ENCODE measurements around the gene NKX1-1. TPM values are rescaled to one million over a fixed set of nuclear protein-coding genes. Genes with fewer than 3 reads are reported as not detected.
"Not testable (repeated sequence)": the region's sequence is repeated elsewhere in the genome, so short reads cannot be mapped to it uniquely, and the experiment has no call there.

The NKX1-1 gene
- total RNA-seq, 1 donor from 2014 or later: not detected

GRCh38 chr4:1380368-1381151 lies 25.7 kb downstream of the NKX1-1 start:
- H3K9me3 Mint-ChIP-seq: no peaks in the 10 kb centered on the region
- no peak for DNase-seq
- no peak overlapping the region for H3K27ac Mint-ChIP-seq
- H3K4me3 Mint-ChIP-seq: no peak overlapping the region
- H3K27me3 Mint-ChIP-seq: no peaks in the 10 kb centered on the region
- no peaks in the 10 kb centered on the region for H3K4me1 Mint-ChIP-seq
- intact Hi-C loops (cut with micrococcal nuclease): no loop called here
- H3K36me3 Mint-ChIP-seq (ENCODE audit: low read depth): no peaks in the 10 kb centered on the region

DNA sequence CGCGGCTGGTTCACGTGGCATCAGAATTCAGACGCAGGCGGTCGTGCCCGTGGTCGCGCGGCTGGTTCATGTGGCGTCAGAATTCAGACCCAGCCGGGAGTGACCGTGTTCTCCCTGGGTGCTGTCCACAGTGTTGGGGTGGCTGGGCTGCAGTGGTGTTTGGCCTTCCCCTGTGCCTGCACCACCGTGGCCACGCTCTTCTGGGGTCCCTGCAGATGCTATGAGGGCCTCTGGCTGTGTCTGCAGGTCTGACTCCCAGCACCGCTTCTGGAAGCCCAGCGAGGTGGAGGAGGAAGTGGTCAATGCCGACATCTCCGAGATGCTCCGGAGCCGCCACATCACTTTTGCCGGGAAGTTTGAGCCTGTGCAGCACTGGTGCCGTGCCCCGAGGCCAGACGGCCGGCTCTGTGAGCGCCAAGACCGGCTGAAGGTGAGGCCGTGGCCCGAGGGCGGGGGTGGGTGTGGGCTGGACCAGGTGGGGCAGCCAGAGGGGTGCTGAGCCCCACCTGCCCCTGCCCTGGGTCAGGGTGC lies 26.4 kb downstream of the NKX1-1 start:
- no peak overlapping the region for H3K4me3 Mint-ChIP-seq
- no peak for DNase-seq
- no peak overlapping the region for H3K27ac Mint-ChIP-seq
- no peaks in the 10 kb centered on the region for H3K4me1 Mint-ChIP-seq
- peaks cover 1% of the 10 kb centered on the region for H3K36me3 Mint-ChIP-seq (ENCODE audit: low read depth)
- no peaks in the 10 kb centered on the region for H3K27me3 Mint-ChIP-seq
- intact Hi-C loops (cut with micrococcal nuclease): no loop called here
- no peaks in the 10 kb centered on the region for H3K9me3 Mint-ChIP-seq

DNA sequence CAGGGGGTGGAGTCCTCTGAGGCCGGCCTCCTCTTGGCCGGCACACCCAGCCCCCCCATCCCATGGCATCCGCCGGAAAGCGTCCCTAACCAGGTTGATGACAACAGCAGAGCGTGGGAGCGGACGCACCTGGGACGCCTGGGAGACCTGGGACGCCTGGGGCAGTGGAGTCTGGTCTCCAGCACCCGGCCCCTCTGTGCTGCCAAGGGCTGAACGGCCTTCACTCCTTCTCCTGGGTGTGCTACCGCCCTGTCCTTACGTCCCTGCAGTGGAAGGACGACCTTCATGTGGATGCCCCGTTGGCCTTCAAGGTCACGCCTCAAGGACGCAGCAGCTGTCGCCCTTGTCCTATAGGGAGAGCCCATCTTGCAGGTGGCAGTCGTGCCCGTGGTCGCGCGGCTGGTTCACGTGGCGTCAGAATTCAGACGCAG lies 26.9 kb downstream of the NKX1-1 start:
- H3K4me3 Mint-ChIP-seq: no peak overlapping the region
- H3K36me3 Mint-ChIP-seq (ENCODE audit: low read depth): peaks cover 1% of the 10 kb centered on the region
- no peak overlapping the region for H3K27ac Mint-ChIP-seq
- no peaks in the 10 kb centered on the region for H3K4me1 Mint-ChIP-seq
- intact Hi-C loops (cut with micrococcal nuclease): no loop called here
- no peaks in the 10 kb centered on the region for H3K27me3 Mint-ChIP-seq
- DNase-seq: no peak
- H3K9me3 Mint-ChIP-seq: no peaks in the 10 kb centered on the region

DNA sequence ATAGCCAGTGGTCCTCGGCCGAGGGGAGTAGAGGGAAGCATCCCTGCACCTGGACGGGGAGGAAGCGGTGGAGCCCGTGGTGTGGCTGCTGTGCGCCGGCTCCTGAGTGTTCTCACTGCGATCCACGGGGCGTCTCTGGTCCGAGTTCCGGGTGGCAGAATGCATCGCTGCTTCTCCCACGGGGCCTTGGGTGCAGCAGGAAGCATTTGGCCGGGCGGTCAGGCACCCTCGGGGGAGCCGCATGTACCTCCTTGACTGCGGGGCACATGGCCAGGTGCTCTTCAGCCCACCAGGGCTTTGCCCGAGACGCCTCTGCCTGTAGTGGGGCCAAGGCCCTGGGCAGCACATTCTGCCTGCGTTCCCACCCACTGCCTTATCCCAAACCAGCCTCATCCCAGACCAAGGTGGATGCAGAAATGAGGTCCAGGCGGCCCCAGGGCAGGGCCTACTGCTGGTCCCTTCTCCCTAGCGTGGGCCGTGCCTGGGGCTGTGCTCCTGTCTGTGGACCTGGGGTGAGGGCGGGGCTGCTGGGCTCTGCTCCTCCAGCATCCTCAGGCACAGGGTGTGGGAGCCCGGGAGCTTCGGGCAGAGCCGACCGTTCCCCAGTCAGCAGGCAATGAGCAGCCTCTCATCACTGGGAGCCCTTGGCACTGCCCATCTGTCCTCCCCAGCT lies 27.5 kb downstream of the NKX1-1 start:
- DNase-seq: no peak
- no peak overlapping the region for H3K4me3 Mint-ChIP-seq
- intact Hi-C loops (cut with micrococcal nuclease): no loop called here

GRCh38 chr4:1377606-1378261 lies 28.5 kb downstream of the NKX1-1 start:
- peaks cover 1% of the 10 kb centered on the region for H3K36me3 Mint-ChIP-seq (ENCODE audit: low read depth)
- H3K27me3 Mint-ChIP-seq: no peaks in the 10 kb centered on the region
- no peak for DNase-seq
- H3K4me3 Mint-ChIP-seq: no peak overlapping the region
- intact Hi-C loops (cut with micrococcal nuclease): no loop called here
- no peaks in the 10 kb centered on the region for H3K9me3 Mint-ChIP-seq
- H3K4me1 Mint-ChIP-seq: no peaks in the 10 kb centered on the region
- H3K27ac Mint-ChIP-seq: no peak overlapping the region

More for the DNA sequence above, 27.5 kb downstream of the NKX1-1 start:
- no peaks in the 10 kb centered on the region for H3K4me1 Mint-ChIP-seq
- H3K36me3 Mint-ChIP-seq (ENCODE audit: low read depth): peaks cover 1% of the 10 kb centered on the region
- H3K27ac Mint-ChIP-seq: no peak overlapping the region
- no peaks in the 10 kb centered on the region for H3K27me3 Mint-ChIP-seq
- H3K9me3 Mint-ChIP-seq: no peaks in the 10 kb centered on the region

DNA sequence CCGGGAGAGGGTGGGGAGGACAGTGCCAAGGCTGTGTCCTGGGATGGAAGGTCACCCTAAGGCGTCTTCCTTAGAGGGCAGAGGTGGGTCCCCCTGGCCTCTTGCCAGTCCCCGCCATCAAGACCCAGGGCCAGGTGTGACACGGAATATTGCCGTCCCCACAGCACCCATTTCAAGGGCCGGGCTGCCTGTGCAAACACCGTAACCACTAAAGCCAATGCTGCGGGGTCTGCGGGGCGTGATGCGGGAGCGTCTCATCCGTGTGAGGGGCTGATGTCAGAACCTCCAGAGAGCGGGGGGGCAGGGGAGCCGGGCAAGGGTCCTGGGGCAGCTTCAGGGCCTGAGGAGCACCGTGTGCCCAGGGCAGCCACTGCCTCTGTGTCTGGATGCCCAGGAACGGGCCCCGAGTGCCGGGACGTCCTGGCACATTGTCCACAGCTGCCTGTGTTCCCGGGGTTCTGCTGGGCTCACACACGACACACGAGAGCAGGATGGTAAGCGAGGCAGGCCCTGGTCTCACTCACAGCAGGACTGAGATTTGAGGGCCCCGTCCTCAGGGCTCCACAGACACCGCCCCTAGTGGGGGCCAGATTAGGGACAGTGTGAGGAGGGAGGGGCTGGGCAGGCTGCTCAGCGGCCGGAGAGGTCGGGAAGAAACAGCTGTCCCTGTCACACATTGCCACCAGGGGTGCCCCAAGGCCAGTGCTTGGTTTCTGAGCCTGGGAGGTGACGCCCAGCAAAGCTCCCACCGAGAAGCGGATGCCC lies 29.2 kb downstream of the NKX1-1 start:
- Mint-ChIP-seq H3K9me3 (no peaks in the 10 kb centered on the region), H3K27me3 (no peaks in the 10 kb centered on the region), H3K4me3 (no peak overlapping the region), H3K27ac (no peak overlapping the region), H3K4me1 (no peaks in the 10 kb centered on the region), H3K36me3 (ENCODE audit: low read depth) (peaks cover 4% of the 10 kb centered on the region)
- intact Hi-C loops (cut with micrococcal nuclease): no loop called here
- DNase-seq: no peak

DNA sequence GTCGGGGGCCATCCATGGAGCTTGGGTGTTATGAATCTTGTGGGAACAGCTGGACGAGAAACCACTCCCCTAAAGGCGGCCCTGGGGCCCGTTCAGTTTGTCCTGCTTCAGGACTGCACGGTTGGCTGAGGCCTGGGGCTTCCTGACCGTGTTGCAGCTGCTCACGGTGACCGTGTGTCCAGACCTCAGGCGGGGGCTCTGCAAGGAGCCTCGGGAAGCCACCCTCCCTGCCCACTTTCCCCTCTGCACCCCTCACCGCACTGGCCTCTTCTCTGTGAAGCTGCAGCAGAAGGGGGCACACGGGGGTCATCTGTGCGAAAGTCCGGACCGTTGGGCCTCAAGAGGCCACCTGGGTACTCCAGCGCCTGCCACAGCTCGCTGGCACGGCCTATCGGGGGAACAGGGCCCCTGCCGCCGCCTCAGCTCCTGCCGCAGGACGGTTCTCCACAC lies 29.8 kb downstream of the NKX1-1 start:
- Mint-ChIP-seq H3K27ac (no peak overlapping the region), H3K4me3 (no peak overlapping the region), H3K9me3 (no peaks in the 10 kb centered on the region), H3K36me3 (ENCODE audit: low read depth) (peaks cover 4% of the 10 kb centered on the region), H3K27me3 (no peaks in the 10 kb centered on the region), H3K4me1 (no peaks in the 10 kb centered on the region)
- DNase-seq: no peak
- intact Hi-C loops (cut with micrococcal nuclease): no loop called here

DNA sequence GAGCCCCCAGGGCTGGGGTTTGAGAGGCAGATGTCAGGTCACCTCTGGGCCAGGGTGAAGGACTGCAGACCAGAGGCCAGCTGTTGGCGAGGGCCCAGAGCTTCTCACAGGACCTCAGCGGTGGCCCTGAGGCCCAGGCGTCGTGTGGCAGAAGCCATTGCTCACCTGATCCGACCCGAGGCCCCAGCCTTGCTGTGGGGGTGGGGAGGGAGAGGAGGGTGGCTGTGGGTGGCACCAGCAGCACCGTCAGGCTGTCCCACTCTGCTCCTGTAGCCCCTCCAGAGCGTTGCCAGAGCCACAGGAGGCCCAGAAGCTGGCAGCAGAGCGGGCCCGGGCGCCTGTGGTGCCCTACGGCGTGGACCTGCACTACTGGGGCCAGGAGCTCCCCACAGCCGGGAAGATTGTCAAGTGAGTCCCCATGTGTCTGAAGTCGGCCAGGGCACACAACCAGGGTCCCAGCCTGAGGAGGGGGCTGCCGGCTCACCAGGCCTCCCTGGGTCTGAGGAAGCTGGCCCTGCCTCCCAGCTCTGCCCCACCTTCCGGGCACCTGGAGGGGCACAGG lies 30.4 kb downstream of the NKX1-1 start:
- Mint-ChIP-seq H3K4me1 (no peaks in the 10 kb centered on the region), H3K36me3 (ENCODE audit: low read depth) (peaks cover 4% of the 10 kb centered on the region), H3K9me3 (no peaks in the 10 kb centered on the region), H3K4me3 (no peak overlapping the region), H3K27ac (no peak overlapping the region), H3K27me3 (no peaks in the 10 kb centered on the region)
- intact Hi-C loops (cut with micrococcal nuclease): no loop called here
- no peak for DNase-seq

DNA sequence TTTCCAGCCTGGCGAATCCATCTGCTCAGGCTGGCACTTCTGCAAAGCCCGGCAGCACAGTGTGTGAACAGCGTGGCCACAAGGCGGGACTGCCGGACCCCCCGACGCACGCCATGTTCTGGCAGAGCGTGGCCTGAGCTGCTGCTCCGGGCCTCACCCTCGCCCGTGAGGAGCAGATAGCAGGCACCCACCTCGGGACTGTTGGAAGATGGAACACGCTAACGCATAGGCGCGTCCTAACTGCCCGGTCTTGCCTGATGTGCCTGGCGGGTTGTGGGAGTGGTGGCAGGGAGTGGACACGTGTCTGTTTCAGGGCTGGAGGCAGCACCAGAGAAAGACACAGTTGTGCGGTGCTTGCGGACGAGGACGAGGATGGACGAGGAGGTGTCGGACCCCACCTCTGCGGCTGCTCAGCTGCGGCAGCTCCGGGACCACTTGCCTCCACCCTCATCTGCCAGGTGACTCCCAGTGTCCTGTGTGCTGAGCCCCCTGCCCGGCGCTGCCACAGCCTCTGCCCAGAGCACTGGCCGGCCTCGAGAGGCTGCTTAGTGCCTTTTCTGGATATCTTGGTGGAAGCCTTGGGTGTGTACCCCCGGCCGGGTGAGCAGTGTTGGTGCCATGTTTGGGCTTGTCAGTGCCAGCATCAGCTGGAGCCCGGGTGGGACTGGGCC lies 31.1 kb downstream of the NKX1-1 start:
- no peak overlapping the region for H3K4me3 Mint-ChIP-seq
- no peak overlapping the region for H3K27ac Mint-ChIP-seq
- DNase-seq: no peak
- H3K27me3 Mint-ChIP-seq: no peaks in the 10 kb centered on the region
- intact Hi-C loops (cut with micrococcal nuclease): no loop called here
- H3K36me3 Mint-ChIP-seq (ENCODE audit: low read depth): peaks cover 4% of the 10 kb centered on the region
- no peaks in the 10 kb centered on the region for H3K4me1 Mint-ChIP-seq
- no peaks in the 10 kb centered on the region for H3K9me3 Mint-ChIP-seq

GRCh38 chr4:1374706-1375045 lies 31.6 kb downstream of the NKX1-1 start:
- Mint-ChIP-seq H3K9me3 (no peaks in the 10 kb centered on the region), H3K36me3 (ENCODE audit: low read depth) (peaks cover 4% of the 10 kb centered on the region), H3K27me3 (no peaks in the 10 kb centered on the region)

DNA sequence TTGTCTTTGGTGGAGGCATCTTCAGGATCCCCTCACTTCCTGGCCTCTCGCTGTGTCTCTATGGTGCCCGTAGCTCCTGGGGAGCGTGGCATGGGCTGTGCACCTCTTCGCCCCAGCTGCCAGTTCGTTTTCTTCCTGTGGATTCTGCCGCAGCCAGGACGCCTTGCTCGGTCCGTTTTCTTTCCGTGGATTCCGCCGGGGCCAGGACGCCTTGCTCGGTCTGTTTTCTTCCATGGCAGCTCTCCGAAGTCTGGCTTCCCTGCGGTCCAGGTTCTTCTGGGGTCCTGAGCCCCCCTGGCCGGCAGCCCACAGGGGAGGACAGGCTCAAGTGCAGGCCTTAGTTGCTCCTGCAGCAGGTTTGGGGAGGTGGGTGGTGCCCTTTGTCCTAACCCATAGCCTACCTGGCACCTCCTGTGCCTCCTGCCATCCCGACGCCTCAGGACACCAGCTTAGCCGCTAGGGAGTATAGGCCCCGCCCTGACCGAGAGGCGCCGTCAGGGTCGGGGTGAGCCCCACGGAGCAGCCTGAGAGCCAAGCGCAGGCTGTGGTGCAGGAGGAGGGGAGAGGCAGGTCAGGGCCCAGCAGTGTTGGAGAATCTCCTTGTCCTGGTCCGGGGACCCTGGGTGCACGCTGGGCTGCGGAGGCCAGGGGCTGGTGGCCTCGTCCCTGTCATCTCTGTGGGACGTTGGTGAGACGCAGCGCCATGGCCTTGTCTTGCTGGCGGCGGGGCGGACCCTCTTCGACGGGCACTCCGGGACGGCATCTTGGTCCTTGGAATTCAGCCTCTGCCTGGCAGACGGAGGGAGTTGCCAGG lies 32.1 kb downstream of the NKX1-1 start:
- Mint-ChIP-seq H3K36me3 (ENCODE audit: low read depth) (peaks cover 4% of the 10 kb centered on the region), H3K27me3 (no peaks in the 10 kb centered on the region), H3K4me1 (no peaks in the 10 kb centered on the region), H3K9me3 (no peaks in the 10 kb centered on the region), H3K4me3 (no peak overlapping the region), H3K27ac (no peak overlapping the region)
- no peak for DNase-seq
- intact Hi-C loops (cut with micrococcal nuclease): no loop called here

More at GRCh38 chr4:1374706-1375045, 31.6 kb downstream of the NKX1-1 start:
- intact Hi-C loops (cut with micrococcal nuclease): no loop called here
- Mint-ChIP-seq H3K27ac (no peak overlapping the region), H3K4me3 (no peak overlapping the region), H3K4me1 (no peaks in the 10 kb centered on the region)
- DNase-seq: no peak

DNA sequence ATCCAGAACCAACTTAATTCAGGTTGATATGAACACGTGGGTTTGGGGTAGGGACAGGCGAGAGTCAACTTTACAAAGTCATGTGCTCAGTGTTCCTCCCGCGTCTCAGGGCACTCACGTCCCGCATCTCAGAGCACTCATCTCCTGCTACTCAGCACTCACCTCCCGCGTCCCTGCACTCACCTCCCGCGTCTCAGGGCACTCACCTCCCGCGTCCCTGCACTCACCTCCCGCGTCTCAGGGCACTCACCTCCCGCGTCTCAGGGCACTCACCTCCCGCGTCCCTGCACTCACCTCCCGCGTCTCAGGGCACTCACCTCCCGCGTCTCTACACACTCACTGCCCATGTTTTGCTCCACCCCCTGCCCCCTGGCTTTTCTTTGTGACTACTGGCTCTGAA lies 33.7 kb downstream of the NKX1-1 start:
- H3K9me3 Mint-ChIP-seq; H3K27me3 Mint-ChIP-seq; H3K27ac Mint-ChIP-seq; H3K4me1 Mint-ChIP-seq; H3K4me3 Mint-ChIP-seq; intact Hi-C loops (cut with micrococcal nuclease); DNase-seq; H3K36me3 Mint-ChIP-seq (ENCODE audit: low read depth): not testable (repeated sequence)
